Stimulated activated memory B cell treated with anti-CD40 and anti-IgM and Interleukin-4, amounts not matched to agents 10 μg/mL and 1 μg/mL and 100 μg/mL, for 72 hours (primary cell): ENCODE data around the gene AKT1.

Experiments used
- ATAC-seq: fragments of 150-1000 bp; cut with Tn5 transposase; 2 replicates; pipeline ENCODE4 v1.10.0; 2021
- H3K27ac Mint-ChIP-seq: one replicate; pipeline ENCODE4 v1.8.0; 2022; ENCODE audit warnings: mild to moderate bottlenecking, mixed read lengths
- H3K27me3 Mint-ChIP-seq: one replicate; pipeline ENCODE4 v1.8.0; 2022; ENCODE audit warnings: mixed read lengths
- H3K36me3 Mint-ChIP-seq: one replicate; pipeline ENCODE4 v1.8.0; 2022; ENCODE audit warnings: mixed read lengths
- H3K4me1 Mint-ChIP-seq: one replicate; pipeline ENCODE4 v1.8.0; 2022; ENCODE audit warnings: mixed read lengths
- H3K4me3 Mint-ChIP-seq: one replicate; pipeline ENCODE4 v1.8.0; 2022; ENCODE audit warnings: mild to moderate bottlenecking, moderate library complexity, mixed read lengths
- H3K9me3 Mint-ChIP-seq: one replicate; pipeline ENCODE4 v1.8.0; 2022; ENCODE audit warnings: mixed read lengths

AKT1 gene

DNA sequence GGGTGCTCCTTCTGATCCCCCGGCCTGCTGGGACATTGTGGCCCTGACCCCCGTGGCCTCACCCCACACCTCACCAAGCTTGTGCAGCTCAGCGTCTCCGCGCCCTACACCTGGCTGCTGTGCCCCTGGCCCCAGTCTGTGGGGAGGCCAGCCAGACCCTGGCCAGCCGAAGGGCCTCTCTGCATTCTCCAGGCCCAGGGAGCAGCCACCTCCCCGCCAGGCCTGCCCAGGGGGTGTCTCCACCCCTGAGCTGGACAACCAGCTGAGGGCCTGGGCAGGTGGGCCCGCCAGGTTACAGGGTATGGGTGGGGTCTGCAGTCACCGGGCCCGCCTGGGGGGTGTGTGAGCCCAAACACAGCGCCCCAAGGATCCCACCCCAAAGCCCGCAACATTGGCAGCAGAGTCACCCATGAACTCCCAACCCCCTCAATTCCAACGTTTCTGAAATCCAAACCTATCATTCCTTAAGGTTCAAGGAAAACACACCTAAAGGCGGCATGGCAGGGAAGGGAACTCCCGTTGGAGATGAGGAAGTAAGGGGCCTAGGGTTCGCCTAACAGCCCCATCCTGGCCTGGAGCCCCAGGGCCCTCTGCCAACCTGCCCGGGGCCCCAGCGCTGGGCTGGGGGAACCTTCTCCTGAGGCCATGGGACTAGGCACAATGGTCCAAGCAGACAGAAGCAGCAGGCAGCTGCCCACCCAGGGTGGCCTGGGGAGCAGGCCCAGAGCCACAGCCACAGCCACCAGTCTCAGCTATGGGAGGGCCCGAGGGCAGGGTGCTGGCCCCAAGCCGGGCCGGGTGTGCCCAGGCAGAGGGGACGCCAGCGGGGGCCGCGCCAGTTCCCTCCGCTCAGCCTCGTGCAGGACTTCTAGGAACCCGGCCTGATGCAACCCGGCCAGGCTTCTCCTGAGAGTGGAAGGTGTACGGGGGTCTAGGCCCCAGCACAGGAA, 8.5 kb downstream of the AKT1 start:
- Mint-ChIP-seq H3K4me1 (peaks cover 25% of the 10 kb centered on the region), H3K27me3 (no peaks in the 10 kb centered on the region)
- ATAC-seq: no peak

DNA sequence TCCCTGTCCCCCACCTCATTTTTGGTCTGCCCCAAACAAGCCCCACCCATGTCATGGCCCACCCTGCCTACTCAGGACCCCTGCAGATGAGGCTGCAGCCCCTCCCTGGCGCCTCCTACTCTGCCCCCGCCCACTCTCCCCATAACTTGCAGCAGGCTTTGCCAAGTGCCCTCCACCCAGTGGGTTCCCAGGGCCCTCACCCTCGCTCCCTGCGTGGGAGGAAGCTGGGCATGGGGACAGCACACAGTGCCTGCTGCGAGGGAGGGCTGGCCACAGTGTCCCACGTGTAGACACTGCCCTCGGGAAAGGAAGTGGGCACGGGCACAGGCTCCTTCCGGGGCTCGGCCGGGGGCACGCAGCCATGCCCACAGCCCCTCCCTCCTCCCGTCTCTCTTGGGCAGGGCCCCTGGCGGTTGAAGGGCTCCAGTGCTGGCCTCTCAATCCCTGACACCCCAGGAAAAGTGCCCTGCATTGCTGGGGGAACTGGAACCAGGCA, 9.4 kb downstream of the AKT1 start:
- ATAC-seq: no peak
- Mint-ChIP-seq H3K9me3 (no peaks in the 10 kb centered on the region), H3K4me1 (peaks cover 18% of the 10 kb centered on the region), H3K27ac (no peak overlapping the region), H3K36me3 (peaks cover under 1% of the 10 kb centered on the region), H3K27me3 (no peaks in the 10 kb centered on the region), H3K4me3 (no peak overlapping the region)

More for the DNA sequence above, 8.5 kb downstream of the AKT1 start:
- H3K36me3 Mint-ChIP-seq: peaks cover 7% of the 10 kb centered on the region
- no peaks in the 10 kb centered on the region for H3K9me3 Mint-ChIP-seq
- H3K27ac Mint-ChIP-seq: no peak overlapping the region
- no peak overlapping the region for H3K4me3 Mint-ChIP-seq

DNA sequence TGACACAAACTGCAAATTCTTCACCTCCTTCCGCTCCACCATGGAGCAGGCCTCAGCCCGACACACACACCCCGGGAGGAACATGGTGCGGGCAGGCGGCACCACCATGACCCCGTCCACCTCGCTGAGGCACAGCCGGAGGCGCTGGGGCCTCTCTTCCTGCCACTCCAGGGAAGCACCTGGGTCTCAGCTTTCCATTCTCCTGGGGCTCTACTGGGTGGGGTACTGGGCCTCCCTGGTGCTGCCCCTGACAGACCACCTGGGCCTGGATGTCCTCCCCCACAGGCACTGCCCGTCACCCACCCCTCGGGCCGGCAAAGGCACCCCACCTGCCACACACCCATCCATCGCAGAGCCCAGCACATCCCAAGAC, 9.9 kb downstream of the AKT1 start:
- Mint-ChIP-seq H3K27me3 (no peaks in the 10 kb centered on the region), H3K4me1 (peaks cover 14% of the 10 kb centered on the region), H3K27ac (no peak overlapping the region), H3K9me3 (no peaks in the 10 kb centered on the region), H3K36me3 (no peaks in the 10 kb centered on the region), H3K4me3 (no peak overlapping the region)
- ATAC-seq: no peak

DNA sequence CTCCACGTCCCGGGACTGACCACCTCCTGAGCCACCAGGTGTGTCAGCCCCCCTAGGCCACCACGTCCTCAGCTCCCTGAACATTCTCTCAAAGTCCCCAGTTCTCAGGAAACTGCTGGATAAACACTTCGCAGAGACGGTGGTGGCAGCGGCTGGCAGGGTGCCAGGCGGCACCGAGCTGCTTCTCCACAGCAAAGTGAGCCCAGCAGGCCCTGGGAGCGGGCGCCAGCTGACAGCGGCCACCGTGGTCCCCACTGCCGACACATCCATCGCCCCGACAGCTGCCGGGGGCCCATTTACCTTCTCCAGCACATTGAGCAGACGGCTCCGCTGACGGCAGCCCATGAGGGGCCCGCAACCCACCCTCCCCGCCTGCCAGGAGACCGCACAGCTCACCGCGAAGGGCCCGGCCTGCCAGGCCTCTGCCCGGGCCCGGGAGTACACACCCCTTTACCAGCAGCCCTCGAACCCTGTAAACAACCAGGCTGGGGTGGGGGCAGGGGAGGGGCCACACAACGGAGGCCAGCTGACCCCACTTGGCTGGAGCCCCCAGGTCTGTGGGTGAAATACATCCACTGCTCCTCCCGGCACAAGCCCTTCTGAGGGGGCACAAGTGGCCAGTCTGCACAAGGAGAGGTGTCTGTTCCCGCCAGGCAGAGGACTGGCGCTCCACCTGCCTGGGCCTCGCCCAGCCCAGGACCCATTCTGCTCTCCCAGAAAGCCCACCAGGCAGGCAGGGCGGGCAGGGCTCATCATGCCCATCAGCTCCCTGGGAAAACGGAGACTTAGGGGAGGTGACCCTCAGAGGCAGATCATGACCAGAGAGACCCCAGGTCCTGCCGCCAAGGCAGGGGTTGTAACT, 10.5 kb downstream of the AKT1 start:
- no peak overlapping the region for H3K4me3 Mint-ChIP-seq
- no peak overlapping the region for H3K27ac Mint-ChIP-seq

DNA sequence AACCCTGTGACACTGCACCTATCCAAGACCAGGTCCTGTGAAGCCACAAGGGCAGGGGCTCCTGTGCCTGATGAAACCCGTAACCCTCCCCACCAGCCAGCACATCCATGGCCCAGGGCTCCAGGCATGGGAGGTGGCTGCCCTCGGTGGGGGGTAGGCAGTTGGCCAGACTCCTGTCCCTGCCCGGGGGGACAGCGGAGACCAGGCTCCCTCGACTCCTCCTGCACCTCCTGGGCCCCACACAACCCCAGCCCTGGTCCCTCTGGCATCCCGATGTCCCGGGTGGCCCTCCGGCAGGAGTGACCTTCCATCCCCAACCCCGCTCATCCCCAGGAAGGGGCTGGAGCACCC, 11.4 kb downstream of the AKT1 start:
- no peaks in the 10 kb centered on the region for H3K36me3 Mint-ChIP-seq
- H3K4me1 Mint-ChIP-seq: peaks cover 13% of the 10 kb centered on the region
- ATAC-seq: no peak
- no peaks in the 10 kb centered on the region for H3K27me3 Mint-ChIP-seq
- H3K9me3 Mint-ChIP-seq: no peaks in the 10 kb centered on the region
- H3K4me3 Mint-ChIP-seq: no peak overlapping the region
- H3K27ac Mint-ChIP-seq: no peak overlapping the region

More for the DNA sequence above, 10.5 kb downstream of the AKT1 start:
- Mint-ChIP-seq H3K9me3 (no peaks in the 10 kb centered on the region), H3K27me3 (no peaks in the 10 kb centered on the region), H3K4me1 (peaks cover 13% of the 10 kb centered on the region), H3K36me3 (no peaks in the 10 kb centered on the region)
- ATAC-seq: no peak

DNA sequence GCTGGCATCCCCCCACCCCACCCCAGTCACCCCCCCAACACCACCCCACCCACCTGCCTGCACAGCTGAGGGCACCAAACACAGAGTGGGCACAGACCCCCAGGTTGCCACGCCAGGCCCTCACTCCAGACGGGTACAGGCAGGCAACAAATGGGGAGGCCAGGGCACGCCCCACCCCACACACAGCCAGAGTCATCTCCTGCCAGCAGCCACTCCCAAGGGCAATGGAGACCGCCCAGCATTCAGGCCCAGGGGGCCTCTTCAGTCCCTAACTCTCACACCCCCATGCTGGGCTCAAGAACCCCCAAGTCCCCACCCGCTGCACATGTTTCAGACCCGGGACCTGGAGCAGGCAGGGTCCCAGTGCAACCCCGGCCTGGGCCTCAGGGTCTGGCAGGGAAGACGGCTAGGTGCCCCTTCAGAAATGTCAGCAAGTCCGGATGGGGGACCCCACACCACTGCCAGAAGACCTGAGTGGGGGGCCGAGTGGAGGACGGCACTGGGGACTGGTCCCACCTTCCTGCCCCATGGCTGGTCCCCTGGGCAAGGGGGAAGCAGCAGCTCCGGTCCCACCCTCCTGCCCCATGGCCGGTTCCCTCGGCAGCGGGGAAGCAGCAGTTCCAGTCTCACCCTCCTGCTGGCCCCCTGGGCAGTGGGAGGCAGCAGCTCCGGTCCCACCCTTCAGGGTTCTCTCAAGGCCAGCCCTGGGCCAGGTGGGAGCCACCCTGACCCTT, 11.9 kb downstream of the AKT1 start:
- Mint-ChIP-seq H3K27ac (peak overlapping the region; percentile 5), H3K9me3 (no peaks in the 10 kb centered on the region), H3K4me1 (peaks cover 13% of the 10 kb centered on the region), H3K36me3 (no peaks in the 10 kb centered on the region), H3K27me3 (no peaks in the 10 kb centered on the region), H3K4me3 (no peak overlapping the region)
- ATAC-seq: no peak

DNA sequence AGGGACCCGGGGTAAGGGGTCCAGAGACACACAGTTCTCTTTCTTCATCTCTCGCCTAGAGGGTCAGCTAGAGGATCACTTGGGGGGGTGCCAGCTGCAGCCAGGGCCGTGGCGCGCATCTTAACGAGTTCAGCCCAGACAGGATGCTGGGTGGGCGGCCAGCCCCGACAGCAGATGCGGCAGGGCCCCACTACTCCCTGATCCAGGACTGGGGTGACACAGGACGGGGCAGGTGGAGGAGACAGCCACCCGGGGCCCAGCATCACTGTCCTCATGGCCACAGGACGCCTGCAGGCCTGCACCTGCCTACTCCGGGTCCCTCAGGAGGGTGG, 12.8 kb downstream of the AKT1 start:
- H3K27ac Mint-ChIP-seq: no peak overlapping the region
- H3K36me3 Mint-ChIP-seq: no peaks in the 10 kb centered on the region
- no peaks in the 10 kb centered on the region for H3K27me3 Mint-ChIP-seq
- H3K4me3 Mint-ChIP-seq: no peak overlapping the region
- ATAC-seq: no peak
- H3K4me1 Mint-ChIP-seq: peaks cover 8% of the 10 kb centered on the region
- H3K9me3 Mint-ChIP-seq: no peaks in the 10 kb centered on the region

DNA sequence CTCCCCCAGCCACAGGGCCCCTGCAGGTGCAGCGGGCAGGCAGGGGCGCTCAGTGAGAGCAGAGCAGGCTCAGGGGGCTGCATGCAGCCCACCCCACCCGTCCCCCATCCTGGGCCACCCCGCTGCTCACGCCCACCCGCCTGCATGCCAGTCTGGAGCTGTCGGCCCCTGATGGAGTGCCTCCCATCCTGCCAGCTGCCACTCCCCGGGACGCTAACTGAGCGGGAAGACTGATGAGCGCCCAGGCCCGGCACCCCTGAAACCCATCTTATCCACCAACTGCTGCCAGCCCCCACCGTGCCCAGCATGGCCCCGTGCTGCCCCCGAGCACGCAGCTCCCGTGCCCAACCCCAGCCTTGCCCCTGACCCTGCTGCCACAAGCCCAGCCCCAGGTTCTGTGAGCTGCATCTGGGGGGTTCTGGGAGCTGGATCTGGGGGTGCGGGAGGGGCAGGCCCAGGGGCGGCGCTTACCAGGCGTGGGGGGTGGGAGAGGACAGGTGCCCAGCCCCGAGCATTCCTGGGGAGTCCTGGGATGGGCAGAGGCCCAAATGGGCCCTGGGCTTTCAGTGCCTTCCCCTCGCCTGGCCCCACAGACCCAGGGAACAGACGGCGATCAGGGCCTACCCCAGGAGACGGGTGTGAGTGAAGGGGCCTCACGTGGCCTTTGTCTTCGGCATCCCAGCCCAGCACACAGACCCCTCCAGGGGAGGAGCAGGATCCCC, 13.3 kb downstream of the AKT1 start:
- Mint-ChIP-seq H3K36me3 (peaks cover under 1% of the 10 kb centered on the region), H3K4me1 (peaks cover 7% of the 10 kb centered on the region), H3K4me3 (no peak overlapping the region), H3K27me3 (no peaks in the 10 kb centered on the region), H3K9me3 (no peaks in the 10 kb centered on the region), H3K27ac (no peak overlapping the region)
- ATAC-seq: no peak

DNA sequence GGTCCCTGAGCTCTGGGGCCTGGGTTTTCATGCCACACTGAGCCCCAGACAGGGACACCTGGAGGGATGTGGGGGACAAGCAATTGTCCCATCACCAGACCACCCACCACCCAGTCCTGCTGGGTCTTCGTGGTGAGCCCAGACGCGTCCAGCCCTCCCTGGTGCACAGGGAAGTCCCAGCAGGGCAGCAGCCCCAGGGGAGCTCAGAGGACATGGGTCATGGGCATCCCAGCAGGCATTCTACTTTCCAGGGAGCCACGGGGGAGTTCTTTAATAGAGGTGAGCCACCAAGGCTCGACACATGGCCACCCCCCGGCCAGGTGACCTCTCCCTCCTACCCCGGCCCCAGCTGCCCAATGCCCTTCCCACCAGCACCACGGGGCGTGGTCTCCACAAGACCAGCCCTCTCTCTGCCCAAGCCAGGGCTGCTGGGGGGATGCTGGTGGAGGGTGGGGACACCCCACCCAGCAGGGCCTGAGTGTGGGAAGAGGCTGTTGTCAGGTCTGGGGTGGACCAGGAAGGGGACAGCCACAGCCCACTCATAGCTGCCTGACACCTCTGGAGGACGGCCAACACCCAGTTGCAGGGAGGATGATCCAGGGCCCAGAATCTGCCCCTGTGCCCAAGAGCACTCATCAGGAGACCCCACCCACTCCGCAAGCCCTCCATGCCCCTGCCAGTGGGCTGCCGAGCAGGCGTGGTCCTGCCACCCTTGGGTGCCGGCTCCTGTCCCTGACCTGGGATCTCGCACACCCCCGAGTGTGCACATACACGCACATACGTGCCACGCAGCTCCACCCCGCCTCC, 14.1 kb downstream of the AKT1 start:
- Mint-ChIP-seq H3K4me3 (no peak overlapping the region), H3K27me3 (no peaks in the 10 kb centered on the region), H3K4me1 (peaks cover 4% of the 10 kb centered on the region), H3K27ac (no peak overlapping the region), H3K9me3 (no peaks in the 10 kb centered on the region), H3K36me3 (peaks cover 9% of the 10 kb centered on the region)
- ATAC-seq: no peak

DNA sequence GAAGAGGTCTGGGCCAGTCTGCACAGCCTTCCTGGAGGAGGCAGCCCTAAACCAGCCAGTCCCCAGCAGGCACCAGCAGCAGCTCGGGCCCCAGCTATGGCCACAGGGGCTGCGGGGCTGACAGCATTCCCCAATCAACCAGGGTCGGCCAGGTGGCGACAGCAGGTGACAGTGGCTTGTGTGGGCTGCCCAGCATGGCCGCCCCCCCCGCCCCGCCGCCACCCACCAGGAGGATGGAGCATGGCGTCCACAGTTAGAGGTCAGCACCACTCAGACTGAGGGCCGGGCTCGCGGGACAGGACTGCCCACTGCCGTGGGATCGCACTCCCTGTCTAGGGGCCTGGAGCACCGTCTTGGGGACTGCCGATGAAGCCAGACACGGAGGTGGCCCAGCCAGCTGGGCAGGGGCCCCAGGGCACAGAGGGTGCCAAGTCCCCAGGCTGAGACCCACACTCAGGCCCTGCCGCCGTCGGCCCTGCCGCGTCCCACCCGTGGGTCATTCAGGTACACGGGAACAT, 15.0 kb downstream of the AKT1 start:
- no peaks in the 10 kb centered on the region for H3K9me3 Mint-ChIP-seq
- H3K4me3 Mint-ChIP-seq: no peak overlapping the region
- no peaks in the 10 kb centered on the region for H3K27me3 Mint-ChIP-seq
- H3K36me3 Mint-ChIP-seq: peaks cover 9% of the 10 kb centered on the region
- H3K4me1 Mint-ChIP-seq: no peaks in the 10 kb centered on the region
- H3K27ac Mint-ChIP-seq: no peak overlapping the region
- ATAC-seq: no peak

DNA sequence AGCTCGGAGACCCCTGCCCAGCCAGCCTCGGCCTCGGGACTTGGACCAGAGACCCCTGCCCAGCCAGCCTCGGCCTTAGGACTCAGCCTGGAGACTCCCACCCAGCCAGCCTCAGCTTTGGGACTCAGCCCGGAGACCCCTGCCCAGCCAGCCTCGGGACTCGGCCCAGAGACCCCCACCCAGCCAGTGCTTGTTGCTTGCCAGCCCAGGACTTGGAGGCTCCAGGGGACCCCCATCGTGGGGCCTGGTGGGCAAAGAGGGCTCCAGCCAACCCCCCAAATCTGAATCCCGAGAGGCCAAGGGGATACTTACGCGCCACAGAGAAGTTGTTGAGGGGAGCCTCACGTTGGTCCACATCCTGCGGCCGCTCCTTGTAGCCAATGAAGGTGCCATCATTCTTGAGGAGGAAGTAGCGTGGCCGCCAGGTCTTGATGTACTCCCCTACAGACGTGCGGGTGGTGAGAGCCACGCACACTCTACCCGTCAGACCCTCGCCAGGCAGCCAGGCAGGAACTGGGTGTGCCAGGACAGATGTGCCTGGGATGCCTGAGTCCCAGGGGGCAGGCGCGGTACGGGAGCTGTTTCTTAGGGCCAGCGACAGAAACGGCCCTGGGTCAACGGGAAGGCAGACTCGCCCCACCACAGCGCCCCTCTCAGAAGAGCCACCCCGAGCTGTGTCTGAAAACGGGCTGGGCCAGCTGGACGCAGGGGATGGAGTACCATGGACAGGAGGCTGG, 15.6 kb downstream of the AKT1 start:
- no peak overlapping the region for H3K4me3 Mint-ChIP-seq
- no peak overlapping the region for H3K27ac Mint-ChIP-seq
- no peaks in the 10 kb centered on the region for H3K9me3 Mint-ChIP-seq
- no peak for ATAC-seq
- H3K36me3 Mint-ChIP-seq: peaks cover 11% of the 10 kb centered on the region
- no peaks in the 10 kb centered on the region for H3K27me3 Mint-ChIP-seq
- H3K4me1 Mint-ChIP-seq: no peaks in the 10 kb centered on the region

DNA sequence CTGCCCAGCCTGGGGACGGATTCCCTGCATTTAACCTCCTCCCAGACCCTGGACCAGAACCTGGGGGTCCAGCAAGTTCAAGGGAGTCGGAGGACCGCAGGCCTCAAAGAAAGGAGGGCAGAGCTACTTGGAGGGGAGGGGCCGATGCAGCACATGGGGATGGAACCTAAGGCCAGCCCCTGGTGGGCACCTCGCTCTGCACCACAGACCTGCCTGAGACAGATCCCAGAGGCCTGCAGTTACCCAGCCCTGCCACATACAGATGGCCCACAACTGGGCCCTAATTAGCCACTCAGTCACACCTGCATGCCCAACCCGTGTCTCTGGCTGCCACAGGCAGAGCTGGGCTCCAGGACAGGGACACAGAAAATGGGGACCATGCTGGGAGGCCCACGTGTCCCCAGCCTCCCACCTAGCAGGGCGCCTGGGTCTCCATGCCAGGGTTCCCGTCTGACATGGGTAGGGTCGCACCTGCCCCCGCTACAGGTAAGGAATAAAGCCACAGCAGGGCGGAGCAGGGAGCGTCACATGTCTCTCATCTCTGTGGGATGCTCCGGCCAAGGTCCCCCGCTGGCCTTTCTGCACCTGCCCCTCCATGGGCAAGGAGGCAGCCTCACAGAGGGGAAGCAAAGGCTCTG, 16.7 kb downstream of the AKT1 start:
- no peaks in the 10 kb centered on the region for H3K4me1 Mint-ChIP-seq
- H3K27me3 Mint-ChIP-seq: no peaks in the 10 kb centered on the region
- no peaks in the 10 kb centered on the region for H3K9me3 Mint-ChIP-seq
- no peak for ATAC-seq
- no peak overlapping the region for H3K27ac Mint-ChIP-seq
- no peak overlapping the region for H3K4me3 Mint-ChIP-seq
- H3K36me3 Mint-ChIP-seq: peaks cover 20% of the 10 kb centered on the region

DNA sequence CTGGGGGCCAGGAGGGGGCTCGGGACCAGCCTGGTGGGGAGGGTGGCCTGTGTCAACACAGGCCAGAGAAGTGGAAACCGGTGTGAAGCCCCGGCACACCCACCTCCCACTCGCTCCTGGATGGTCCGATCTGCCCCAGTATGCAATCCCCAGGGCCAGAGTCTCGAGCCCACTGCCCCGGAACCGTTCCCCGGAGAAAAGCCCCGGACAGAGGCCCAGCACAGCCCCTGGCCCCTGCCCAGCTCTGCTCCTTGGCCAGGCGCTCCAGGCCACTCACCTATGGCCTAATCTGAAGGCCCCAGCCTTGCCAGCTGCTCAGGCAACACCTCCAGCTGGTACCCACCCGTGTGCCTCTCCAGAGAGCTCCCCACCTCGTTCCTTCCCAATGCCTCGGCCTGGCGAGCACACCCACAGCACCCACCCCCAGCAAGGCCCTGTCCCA, 17.7 kb downstream of the AKT1 start:
- Mint-ChIP-seq H3K4me3 (no peak overlapping the region), H3K36me3 (peaks cover 26% of the 10 kb centered on the region), H3K27ac (no peak overlapping the region), H3K4me1 (no peaks in the 10 kb centered on the region), H3K9me3 (no peaks in the 10 kb centered on the region), H3K27me3 (no peaks in the 10 kb centered on the region)
- no peak for ATAC-seq
